Fibroblast of the aortic adventitia (primary cell): ENCODE data around the gene POLDIP3. TPM values are rescaled to one million over a fixed set of nuclear protein-coding genes. Genes with fewer than 3 reads are reported as not detected.

ENCODE experiments used
- DNase-seq: peaks from one replicate; pipeline ENCODE4 v3.0.0-alpha.2; 2010; ENCODE audit warnings: low read depth
- H3K4me3 ChIP-seq: 2 replicates; pipeline ENCODE4 v1.5.1; 2011; ENCODE audit warnings: low read depth, mild to moderate bottlenecking, control low read depth, low read length, moderate library complexity
- CTCF ChIP-seq: IDR thresholded peaks from 2 replicates; pipeline ENCODE4 v1.5.1; 2011; ENCODE audit warnings: mild to moderate bottlenecking, low read length, control low read depth, inconsistent platforms; ENCODE audit not compliant: insufficient read depth
- total RNA-seq: library from RNA; depleted of rRNA; stranded (reverse); fragments of >200 nt; gene quantifications from 2 replicates; pipeline ENCODE4 v1.2.3, GENCODE V29; 2012; ENCODE audit warnings: low replicate concordance

Gene POLDIP3
- total RNA-seq, 1 donor, result 34.1 TPM

GRCh38 chr22:42630901-42631602, 16.4 kb upstream of the POLDIP3 start:
- TF ChIP-seq CTCF, result no peak
- H3K4me3 ChIP-seq, result no peak overlapping the region
- no peak for DNase-seq

GRCh38 chr22:42630211-42630610, 15.5 kb upstream of the POLDIP3 start:
- H3K4me3 ChIP-seq, result no peak overlapping the region
- TF ChIP-seq CTCF, result no peak
- DNase-seq, result no peak

GRCh38 chr22:42627981-42628380, 13.3 kb upstream of the POLDIP3 start:
- no peak for TF ChIP-seq CTCF
- H3K4me3 ChIP-seq, result no peak overlapping the region
- DNase-seq, result no peak

GRCh38 chr22:42626951-42627625, 12.4 kb upstream of the POLDIP3 start:
- no peak overlapping the region for H3K4me3 ChIP-seq
- no peak for TF ChIP-seq CTCF
- DNase-seq, result no peak

- TF ChIP-seq CTCF, result no peak
- DNase-seq, result no peak
- no peak overlapping the region for H3K4me3 ChIP-seq
These were observed 11.7 kb upstream of the POLDIP3 start for GRCh38 chr22:42626431-42626830.

GRCh38 chr22:42625416-42625815, 10.7 kb upstream of the POLDIP3 start:
- DNase-seq, result no peak
- H3K4me3 ChIP-seq, result no peak overlapping the region
- no peak for TF ChIP-seq CTCF
